HG02870 (cell line): ENCODE measurements around the gene KLF1.

ENCODE experiments used
- ATAC-seq: cut with Tn5 transposase; IDR thresholded peaks from one replicate; pipeline ENCODE4 v1.9.1; 2021; ENCODE audit warnings: mild to moderate bottlenecking, moderate library complexity; ENCODE audit not compliant: unreplicated experiment

The KLF1 gene

GRCh38 chr19:12838886-12839756 lies 47.9 kb downstream of the KLF1 start:
- ATAC-seq = no peak

GRCh38 chr19:12838182-12838885 lies 48.7 kb downstream of the KLF1 start, which contains the start of gene MAST1:
Gene MAST1, plus strand, starts transcription at chr19:12838515. Its CDS starts 58 bp downstream, at chr19:12838573.
- ATAC-seq = no peak

GRCh38 chr19:12837225-12837624 lies 49.8 kb downstream of the KLF1 start:
- ATAC-seq = no peak

GRCh38 chr19:12836529-12836863 lies 50.5 kb downstream of the KLF1 start:
- ATAC-seq = no peak

GRCh38 chr19:12834976-12835757 lies 51.8 kb downstream of the KLF1 start:
- ATAC-seq = no peak

GRCh38 chr19:12834566-12834943 lies 52.4 kb downstream of the KLF1 start, which contains the start of gene RTBDN:
Gene RTBDN, minus strand, starts transcription at chr19:12834579. Its CDS starts 4,600 bp downstream, at chr19:12829979.
- ATAC-seq = no peak
